ENCODE measurements around the gene PSMD13. TPM values are rescaled to one million over a fixed set of nuclear protein-coding genes. Genes with fewer than 3 reads are reported as not detected.

PSMD13 gene
- total RNA-seq, 1 donor from 2014 or later, result 66.2 TPM

GRCh38 chr11:298406-299065 is 61.8 kb downstream of the PSMD13 start:
- DNase-seq (ENCODE audit: low spot score), result no peak

GRCh38 chr11:299081-299891 is 62.5 kb downstream of the PSMD13 start, which contains the start of gene IFITM5:
Gene IFITM5 (minus strand): TSS chr11:299526. CDS start chr11:299490, 36 bp downstream.
- DNase-seq (ENCODE audit: low spot score), result no peak

DNA sequence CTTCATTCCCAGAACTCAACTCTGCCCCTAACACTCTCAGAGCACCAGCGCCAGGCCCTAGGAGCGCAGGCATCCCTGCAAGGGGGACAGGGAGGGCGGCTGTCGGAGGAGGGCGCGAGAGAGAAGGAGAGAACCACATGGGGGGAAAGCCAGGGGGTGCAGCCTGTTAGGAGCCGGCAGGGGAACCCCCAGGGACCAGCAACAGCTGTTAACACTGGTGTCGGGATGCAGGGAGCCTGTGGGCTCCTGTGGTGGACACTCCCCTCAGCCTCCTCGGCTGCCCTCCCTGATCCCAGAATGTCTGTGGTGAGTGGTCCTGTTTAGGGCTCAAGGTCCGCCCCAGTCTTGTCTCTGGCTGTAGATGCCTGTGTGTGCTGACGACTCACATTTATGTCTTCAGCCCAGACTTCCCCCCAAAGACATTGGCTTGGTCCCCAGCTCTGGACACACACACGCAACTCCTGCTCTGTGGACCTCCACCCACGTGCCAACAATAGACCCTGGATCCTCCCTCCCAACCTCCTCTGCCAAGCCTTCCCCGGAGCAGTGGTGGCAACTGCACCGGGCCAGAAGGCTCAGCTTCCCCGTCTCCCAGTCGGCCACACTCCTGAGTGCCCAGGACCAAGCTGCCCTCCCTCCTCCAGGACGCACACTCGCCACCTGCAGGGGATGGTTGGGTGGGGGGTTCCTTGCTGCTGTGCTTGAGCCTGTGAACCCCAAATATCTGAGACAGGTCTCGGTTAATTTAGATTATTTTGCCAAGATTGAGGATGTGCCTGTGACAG is 63.4 kb downstream of the PSMD13 start:
- no peak for DNase-seq (ENCODE audit: low spot score)

Other genes starting within 250 kb of the PSMD13 start
- gene SCGB1C1, start 43.9 kb upstream of the PSMD13 start, total RNA-seq (ENCODE audit: insufficient read depth, low replicate concordance), result not detected
- gene BET1L, start 29.6 kb upstream of the PSMD13 start, total RNA-seq (ENCODE audit: insufficient read depth, low replicate concordance), result 14.0 TPM
- 83.3 TPM for gene RIC8A, start 29.3 kb upstream of the PSMD13 start, total RNA-seq (ENCODE audit: insufficient read depth, low replicate concordance)
- 3.6 TPM for gene SIRT3, start 634 bp upstream of the PSMD13 start, total RNA-seq (ENCODE audit: insufficient read depth, low replicate concordance)
- not detected for gene NLRP6, start 41.4 kb downstream of the PSMD13 start, total RNA-seq (ENCODE audit: insufficient read depth, low replicate concordance)
- gene PGGHG, start 52.1 kb downstream of the PSMD13 start, total RNA-seq (ENCODE audit: insufficient read depth, low replicate concordance), result 9.1 TPM
- 0.96 TPM for gene IFITM5, start 62.5 kb downstream of the PSMD13 start, total RNA-seq (ENCODE audit: insufficient read depth, low replicate concordance)
- gene IFITM2, start 70.8 kb downstream of the PSMD13 start, total RNA-seq (ENCODE audit: insufficient read depth, low replicate concordance), result 5.5 TPM
- 25.3 TPM for gene IFITM1, start 77.1 kb downstream of the PSMD13 start, total RNA-seq (ENCODE audit: insufficient read depth, low replicate concordance)
- 47.2 TPM for gene IFITM3, start 83.9 kb downstream of the PSMD13 start, total RNA-seq (ENCODE audit: insufficient read depth, low replicate concordance)
- 7.2 TPM for gene B4GALNT4, start 132.5 kb downstream of the PSMD13 start, total RNA-seq (ENCODE audit: insufficient read depth, low replicate concordance)
- gene PKP3, start 157.2 kb downstream of the PSMD13 start, total RNA-seq (ENCODE audit: insufficient read depth, low replicate concordance), result 36.6 TPM
- gene SIGIRR, start 178.0 kb downstream of the PSMD13 start, total RNA-seq (ENCODE audit: insufficient read depth, low replicate concordance), result 10.8 TPM
- 5.1 TPM for gene ANO9, start 205.0 kb downstream of the PSMD13 start, total RNA-seq (ENCODE audit: insufficient read depth, low replicate concordance)
- gene PTDSS2, start 213.3 kb downstream of the PSMD13 start, total RNA-seq (ENCODE audit: insufficient read depth, low replicate concordance), result 73.4 TPM

Measured in umbilical cord (tissue), 2 donors.